CD14-positive monocyte (primary cell): ENCODE results near the gene SLC6A16. TPM values are rescaled to one million over a fixed set of nuclear protein-coding genes. Genes with fewer than 3 reads are reported as not detected.

Source experiments
- DNase-seq, 3 donors: peaks; one replicate each; pipeline ENCODE4 v3.0.0-alpha.2; 2011 to 2022
- H2AFZ ChIP-seq: 2 replicates; pipeline ENCODE4 v1.6.0; 2012; ENCODE audit warnings: mild to moderate bottlenecking, low read depth, low read length, inconsistent platforms; ENCODE audit not compliant: insufficient read depth, poor library complexity, severe bottlenecking
- H3K27ac ChIP-seq, 2 donors: 1 replicate in 1 of 2; 2 replicates in 1 of 2; pipeline ENCODE4 v1.5.1; 2012 to 2013; ENCODE audit warnings: low read length in 2 of 2, control low read depth in 1 of 2, inconsistent platforms in 1 of 2, low read depth in 1 of 2, mild to moderate bottlenecking in 1 of 2
- H3K27me3 ChIP-seq, 2 donors: one replicate each; pipeline versions ENCODE4 v1.6.0 to v1.6.1; 2011 to 2013; ENCODE audit warnings: low read length in 2 of 2; ENCODE audit not compliant: control insufficient read depth in 2 of 2, insufficient read depth in 2 of 2
- H3K36me3 ChIP-seq, 2 donors: replicated peaks in 1 of 2; 1 replicate in 1 of 2; 2 replicates in 1 of 2; pipeline versions ENCODE4 v1.5.1 to v1.6.1; 2012 to 2013; ENCODE audit warnings: low read length in 2 of 2, control low read depth in 1 of 2, inconsistent platforms in 1 of 2, mild to moderate bottlenecking in 1 of 2; ENCODE audit not compliant: insufficient read depth in 2 of 2, control insufficient read depth in 1 of 2
- H3K4me1 ChIP-seq, 2 donors: 1 replicate in 1 of 2; 2 replicates in 1 of 2; pipeline versions ENCODE4 v1.5.1 to v1.6.1; 2012 to 2013; ENCODE audit warnings: low read length in 2 of 2, control low read depth in 1 of 2, inconsistent platforms in 1 of 2, mild to moderate bottlenecking in 1 of 2, moderate library complexity in 1 of 2; ENCODE audit not compliant: insufficient read depth in 2 of 2, control insufficient read depth in 1 of 2
- H3K4me2 ChIP-seq: replicated peaks from 2 replicates; pipeline ENCODE3; 2012; ENCODE audit warnings: low read length, moderate library complexity, mild to moderate bottlenecking; ENCODE audit not compliant: poor library complexity, severe bottlenecking; ENCODE audit errors: extremely low read depth
- H3K4me3 ChIP-seq, 3 experiments: fragments of 200-600 bp in 1 of 3; sonication (generic) in 1 of 3; replicated peaks in 1 of 3; 1 replicate in 2 of 3; 2 replicates in 1 of 3; pipeline ENCODE4 v1.5.1; 2011 to 2013; ENCODE audit warnings: low read length in 3 of 3, mild to moderate bottlenecking in 3 of 3, control low read depth in 2 of 3, low read depth in 2 of 3, inconsistent platforms in 1 of 3, moderate library complexity in 1 of 3
- H3K79me2 ChIP-seq: 2 replicates; pipeline ENCODE4 v1.6.0; 2012; ENCODE audit warnings: mild to moderate bottlenecking, control low read depth, inconsistent platforms, low read length, moderate library complexity; ENCODE audit not compliant: insufficient read depth
- H3K9ac ChIP-seq: 2 replicates; pipeline ENCODE4 v1.6.0; 2017; ENCODE audit warnings: low read length, mild to moderate bottlenecking; ENCODE audit not compliant: insufficient read depth, poor library complexity, severe bottlenecking
- H3K9me3 ChIP-seq, 2 donors: replicated peaks in 1 of 2; 1 replicate in 1 of 2; 2 replicates in 1 of 2; pipeline versions ENCODE4 v1.5.1 to v1.6.1; 2012 to 2013; ENCODE audit warnings: low read length in 2 of 2, control low read depth in 1 of 2; ENCODE audit not compliant: control insufficient read depth in 1 of 2, insufficient read depth in 1 of 2
- H4K20me1 ChIP-seq: 2 replicates; pipeline ENCODE4 v1.6.0; 2012; ENCODE audit warnings: mild to moderate bottlenecking, low read length, control low read depth, moderate library complexity; ENCODE audit not compliant: insufficient read depth
- H3K27ac Mint-ChIP-seq, 7 donors: one replicate each; pipeline ENCODE4 v1.8.0; 2020; ENCODE audit warnings: mild to moderate bottlenecking in 7 of 7, mixed read lengths in 7 of 7, moderate library complexity in 6 of 7, inconsistent platforms in 2 of 7
- H3K27me3 Mint-ChIP-seq, 3 donors: one replicate each; pipeline ENCODE4 v1.8.0; 2021 to 2022; ENCODE audit warnings: low read depth in 3 of 3, mild to moderate bottlenecking in 3 of 3, mixed read lengths in 3 of 3, moderate library complexity in 3 of 3, inconsistent platforms in 1 of 3
- H3K36me3 Mint-ChIP-seq, 2 donors: one replicate each; pipeline ENCODE4 v1.8.0; 2020; ENCODE audit warnings: mixed read lengths in 2 of 2, inconsistent platforms in 1 of 2, mild to moderate bottlenecking in 1 of 2
- H3K4me1 Mint-ChIP-seq: one replicate; pipeline ENCODE4 v1.8.0; 2020; ENCODE audit warnings: mild to moderate bottlenecking, mixed read lengths
- H3K4me3 Mint-ChIP-seq, 2 donors: one replicate each; pipeline ENCODE4 v1.8.0; 2020; ENCODE audit warnings: mild to moderate bottlenecking in 2 of 2, mixed read lengths in 2 of 2, moderate library complexity in 1 of 2
- H3K9me3 Mint-ChIP-seq, 7 donors: one replicate each; pipeline ENCODE4 v1.8.0; 2020 to 2022; ENCODE audit warnings: mixed read lengths in 7 of 7, mild to moderate bottlenecking in 6 of 7, moderate library complexity in 6 of 7, inconsistent platforms in 2 of 7
- WGBS: methylation state at CpG from one replicate; pipeline ENCODE4 v1.1.5; 2013; ENCODE audit warnings: missing lambda C conversion rate; ENCODE audit not compliant: insufficient coverage; 5-methylcytosine and 5-hydroxymethylcytosine counted together
- intact Hi-C, 2 donors: fragments of 100-400 bp; cut with micrococcal nuclease; formaldehyde crosslinking; loops; one replicate each; pipeline versions ENCODE4 v1.15.0 to v1.15.1; 2023
- polyA plus RNA-seq, 3 donors: library from polyadenylated mRNA; depleted of rRNA in 1 of 3; unstranded in 2 of 3; stranded (reverse) in 1 of 3; fragments of 300-500 nt in 2 of 3; fragments of >200 nt in 1 of 3; fragmentation: Illumina TruSeq in 2 of 3; gene quantifications; 1 replicate in 2 of 3; 2 replicates in 1 of 3; pipeline ENCODE4 v1.2.3, GENCODE V29; 2012 to 2021
- TF ChIP-seq, protein P1 (sequence below): fragments of 200-600 bp; IDR thresholded peaks from one replicate; pipeline ENCODE4 v1.8.0; 2022; ENCODE audit warnings: antibody characterized with exemption, mild to moderate bottlenecking

SLC6A16 gene
- polyA plus RNA-seq, 3 donors: 0.21 to 1.5 (median 0.55) TPM

DNA sequence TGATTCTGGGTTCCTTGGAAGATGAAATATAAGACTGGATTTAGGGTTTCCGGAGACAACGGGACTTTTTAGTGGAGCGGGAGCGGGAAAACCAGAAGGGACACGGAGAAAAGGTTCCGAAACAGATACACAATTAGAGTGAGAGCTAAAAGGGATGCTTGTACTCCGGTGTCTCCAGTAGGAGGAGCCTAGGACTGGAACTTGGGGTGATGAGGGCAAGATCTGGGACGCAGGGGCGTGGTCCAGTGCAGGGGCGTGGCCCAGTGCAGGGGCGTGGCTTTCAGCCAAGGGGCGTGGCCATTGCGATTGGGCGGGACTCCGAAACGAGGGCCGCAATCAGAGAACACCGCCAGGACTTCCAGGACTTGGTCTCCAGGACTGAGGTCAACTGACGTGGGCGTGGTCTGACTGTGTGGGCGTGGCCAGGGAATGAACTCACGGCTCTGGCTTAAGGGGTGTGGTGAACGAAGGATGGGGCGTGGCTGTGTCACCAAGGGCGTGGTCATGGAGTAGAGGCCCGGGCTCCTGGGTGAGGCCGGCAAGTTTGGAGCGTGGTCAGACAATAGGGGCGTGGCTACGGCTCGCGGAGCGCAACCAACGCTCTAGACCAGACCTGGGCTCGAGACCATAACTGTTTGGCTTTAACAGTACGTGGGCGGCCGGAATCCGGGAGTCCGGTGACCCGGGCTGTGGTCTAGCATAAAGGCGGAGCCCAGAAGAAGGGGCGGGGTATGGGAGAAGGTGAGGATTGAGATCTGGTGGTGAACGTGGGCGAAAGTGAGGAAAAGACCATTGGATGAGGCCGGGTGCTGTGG is 38.5 kb upstream of the SLC6A16 start, which contains the start of gene DKKL1:
TSS of gene DKKL1 (plus strand) at position 610 of the 815 bp plus-strand sequence. CDS start at position 732, 122 bp downstream.
- TF ChIP-seq, protein P1, sequence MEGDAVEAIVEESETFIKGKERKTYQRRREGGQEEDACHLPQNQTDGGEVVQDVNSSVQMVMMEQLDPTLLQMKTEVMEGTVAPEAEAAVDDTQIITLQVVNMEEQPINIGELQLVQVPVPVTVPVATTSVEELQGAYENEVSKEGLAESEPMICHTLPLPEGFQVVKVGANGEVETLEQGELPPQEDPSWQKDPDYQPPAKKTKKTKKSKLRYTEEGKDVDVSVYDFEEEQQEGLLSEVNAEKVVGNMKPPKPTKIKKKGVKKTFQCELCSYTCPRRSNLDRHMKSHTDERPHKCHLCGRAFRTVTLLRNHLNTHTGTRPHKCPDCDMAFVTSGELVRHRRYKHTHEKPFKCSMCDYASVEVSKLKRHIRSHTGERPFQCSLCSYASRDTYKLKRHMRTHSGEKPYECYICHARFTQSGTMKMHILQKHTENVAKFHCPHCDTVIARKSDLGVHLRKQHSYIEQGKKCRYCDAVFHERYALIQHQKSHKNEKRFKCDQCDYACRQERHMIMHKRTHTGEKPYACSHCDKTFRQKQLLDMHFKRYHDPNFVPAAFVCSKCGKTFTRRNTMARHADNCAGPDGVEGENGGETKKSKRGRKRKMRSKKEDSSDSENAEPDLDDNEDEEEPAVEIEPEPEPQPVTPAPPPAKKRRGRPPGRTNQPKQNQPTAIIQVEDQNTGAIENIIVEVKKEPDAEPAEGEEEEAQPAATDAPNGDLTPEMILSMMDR: no peak
- peak within 1 kb of the TSS in 1 of 7 donors; percentile 35 for H3K27ac Mint-ChIP-seq
- WGBS: 1% methylated on average over 46 of the region's 46 CpGs

DNA sequence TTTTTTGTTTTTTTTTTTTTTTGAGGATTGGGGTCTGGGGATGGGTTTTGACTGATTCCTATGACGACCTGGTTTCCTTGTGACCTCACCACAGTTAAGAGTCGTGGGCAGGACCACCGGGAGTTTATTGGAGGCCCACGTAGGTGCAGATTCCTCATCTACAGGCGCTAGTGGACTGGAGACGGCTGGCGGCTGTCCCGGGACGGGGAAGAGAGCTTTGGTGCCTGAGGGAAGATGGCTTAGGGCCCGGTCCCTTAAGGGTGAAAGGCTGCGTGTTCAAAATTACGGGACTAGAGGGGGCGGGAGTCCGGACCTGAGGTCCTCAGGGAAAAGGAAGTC is 37.9 kb upstream of the SLC6A16 start:
- H3K79me2 ChIP-seq: no peaks in the 10 kb centered on the region
- no peak overlapping the region for H3K4me3 Mint-ChIP-seq
- WGBS: under 1% methylated on average over 14 of the region's 14 CpGs
- H3K4me3 ChIP-seq: peak overlapping the region in 1 of 3 experiments; percentile 57
- H3K4me2 ChIP-seq: peak overlapping the region; percentile 61
- no peak overlapping the region for H2AFZ ChIP-seq
- H3K9me3 Mint-ChIP-seq: peaks cover 0 to 10% (median 5%) of the 10 kb centered on the region in 7 donors
- TF ChIP-seq, protein P1: no peak
- no peaks in the 10 kb centered on the region for H3K36me3 ChIP-seq
- H3K27ac ChIP-seq: no peak overlapping the region
- H3K4me1 ChIP-seq: peaks cover 12 to 27% of the 10 kb centered on the region in 2 donors
- no peaks in the 10 kb centered on the region for H3K36me3 Mint-ChIP-seq
- peaks cover 6% of the 10 kb centered on the region for H3K4me1 Mint-ChIP-seq
- H4K20me1 ChIP-seq: no peaks in the 10 kb centered on the region
- peaks cover 7 to 8% of the 10 kb centered on the region in 2 donors for H3K9me3 ChIP-seq
- H3K9ac ChIP-seq: no peak overlapping the region
- DNase-seq: no peak
- H3K27me3 Mint-ChIP-seq: peaks cover 16 to 26% (median 19%) of the 10 kb centered on the region in 3 donors
- H3K27me3 ChIP-seq: peaks cover 18 to 59% of the 10 kb centered on the region in 2 donors
- H3K27ac Mint-ChIP-seq: no peak overlapping the region
- intact Hi-C loops: no loop called here

More for the DNA sequence above, 38.5 kb upstream of the SLC6A16 start, which contains the start of gene DKKL1:
- Histone ChIP-seq H3K9me3 (peaks cover 8 to 10% of the 10 kb centered on the region in 2 donors), H2AFZ (peak within 1 kb of the TSS; percentile 57), H3K4me2 (peak within 1 kb of the TSS; percentile 61), H4K20me1 (no peaks in the 10 kb centered on the region), H3K9ac (no peak within 1 kb of the TSS), H3K4me3 (peak within 1 kb of the TSS in 2 of 3 experiments; percentile 14 to 57), H3K4me1 (peaks cover 12 to 27% of the 10 kb centered on the region in 2 donors), H3K36me3 (no peaks in the 10 kb centered on the region), H3K79me2 (no peaks in the 10 kb centered on the region), H3K27ac (no peak within 1 kb of the TSS), H3K27me3 (peaks cover 18 to 59% of the 10 kb centered on the region in 2 donors)
- H3K27me3 Mint-ChIP-seq: peaks cover 16 to 24% (median 17%) of the 10 kb centered on the region in 3 donors
- H3K36me3 Mint-ChIP-seq: no peaks in the 10 kb centered on the region
- no peak within 1 kb of the TSS for H3K4me3 Mint-ChIP-seq
- intact Hi-C loops: no loop called here
- peaks cover 6% of the 10 kb centered on the region for H3K4me1 Mint-ChIP-seq
- DNase-seq: peak; percentile 80 to 84 (median 81)
- peaks cover 2 to 15% (median 9%) of the 10 kb centered on the region in 7 donors for H3K9me3 Mint-ChIP-seq
